ENCODE measurements around the gene MORN3. TPM values are rescaled to one million over a fixed set of nuclear protein-coding genes. Genes with fewer than 3 reads are reported as not detected.
"Not testable (repeated sequence)": the region's sequence is repeated elsewhere in the genome, so short reads cannot be mapped to it uniquely, and the experiment has no call there.

MORN3 gene
- total and polyA plus RNA-seq, 4 experiments from 2014 or later, result 6.3 to 17.3 (median 10.4) TPM

- Histone ChIP-seq H3K4me3 (ENCODE audit: low read length in 2 of 2) (peak overlapping the region; percentile 29 to 93), H3K27ac (ENCODE audit: low read depth, low read length) (peak overlapping the region; percentile 63), H3K4me1 (ENCODE audit: insufficient read depth, low read length) (peaks cover 16% of the 10 kb centered on the region), H3K36me3 (ENCODE audit: insufficient read depth, low read length) (no peaks in the 10 kb centered on the region), H3K9me3 (ENCODE audit: control insufficient read depth in 1 of 2, low read length in 2 of 2) (no peaks in the 10 kb centered on the region), H3K27me3 (ENCODE audit: insufficient read depth, low read length) (no peaks in the 10 kb centered on the region)
- H3K36me3 Mint-ChIP-seq, result peaks cover 0 to 8% of the 10 kb centered on the region in 2 donors
- peak overlapping the region; percentile 75 to 97 (median 83) for H3K4me3 Mint-ChIP-seq
- no peaks in the 10 kb centered on the region for H3K27me3 Mint-ChIP-seq
- intact Hi-C loops (cut with micrococcal nuclease), result loop anchor here (5.0 kb wide), 1 partner anchor 79 kb away; the partner anchor contains the start of gene RHOF
- H3K4me1 Mint-ChIP-seq, result peaks cover 7 to 26% (median 17%) of the 10 kb centered on the region in 4 donors
- H3K9me3 Mint-ChIP-seq, result no peaks in the 10 kb centered on the region
- DNase-seq, result no peak
- ChIA-PET CTCF (ENCODE audit: partially characterized antibody) (interaction anchor here (0.7 to 3.5 kb wide), 7 partner anchors 60 to 143 kb away, joined by 3 to 28 read pairs (median 6); partner anchors contain the start of gene RHOF), POLR2A (ENCODE audit: partially characterized antibody) (interaction anchor here (0.7 to 4.4 kb wide), 16 partner anchors 23 to 313 kb away, joined by 3 to 29 read pairs (median 6); partner anchors contain the start of genes PSMD9, RHOF, RNF34 and SETD1B)
- peak overlapping the region; percentile 37 to 80 (median 70) for H3K27ac Mint-ChIP-seq
These were observed 43.9 kb upstream of the MORN3 start for GRCh38 chr12:121713257-121713777.

GRCh38 chr12:121712461-121713256 lies 43.2 kb upstream of the MORN3 start, which contains the start of gene TMEM120B:
TSS of gene TMEM120B (plus strand) at chr12:121712752. CDS start at chr12:121712896, 144 bp downstream.
- no peaks in the 10 kb centered on the region for H3K36me3 ChIP-seq (ENCODE audit: insufficient read depth, low read length)

GRCh38 chr12:121712190-121712460 lies 42.7 kb upstream of the MORN3 start:
- CTCF ChIA-PET (ENCODE audit: partially characterized antibody), result interaction anchor here (0.6 to 3.5 kb wide), 11 partner anchors 16 to 395 kb away, joined by 3 to 28 read pairs (median 3); partner anchors contain the start of genes CFAP251 and RHOF
- intact Hi-C loops (cut with micrococcal nuclease), result loop anchor here (1.0 to 5.0 kb wide), 4 partner anchors 25 to 127 kb away; partner anchors contain the start of gene RHOF
- DNase-seq, result peak in 3 of 5 donors; percentile 37 to 52 (median 48)
- Mint-ChIP-seq H3K27me3 (no peaks in the 10 kb centered on the region), H3K9me3 (no peaks in the 10 kb centered on the region), H3K4me3 (peak overlapping the region; percentile 91 to 98 (median 96)), H3K27ac (peak overlapping the region; percentile 85 to 97 (median 95)), H3K4me1 (peaks cover 7 to 26% (median 17%) of the 10 kb centered on the region in 4 donors), H3K36me3 (peaks cover 0 to 8% of the 10 kb centered on the region in 2 donors)
- Histone ChIP-seq H3K4me1 (ENCODE audit: insufficient read depth, low read length) (peaks cover 16% of the 10 kb centered on the region), H3K27me3 (ENCODE audit: insufficient read depth, low read length) (no peaks in the 10 kb centered on the region), H3K27ac (ENCODE audit: low read depth, low read length) (peak overlapping the region; percentile 63), H3K9me3 (ENCODE audit: control insufficient read depth in 1 of 2, low read length in 2 of 2) (no peaks in the 10 kb centered on the region), H3K36me3 (ENCODE audit: insufficient read depth, low read length) (no peaks in the 10 kb centered on the region), H3K4me3 (ENCODE audit: low read length in 2 of 2) (peak overlapping the region; percentile 57 to 93)
- POLR2A ChIA-PET (ENCODE audit: partially characterized antibody), result interaction anchor here (0.7 to 4.4 kb wide), 25 partner anchors 9 to 1130 kb away, joined by 3 to 29 read pairs (median 4); partner anchors contain the start of genes ORAI1, POP5, RHOF and RNF34

More at GRCh38 chr12:121712461-121713256, 43.2 kb upstream of the MORN3 start, which contains the start of gene TMEM120B:
- ChIA-PET POLR2A (ENCODE audit: partially characterized antibody) (interaction anchor here (0.7 to 4.4 kb wide), 26 partner anchors 8 to 1131 kb away, joined by 3 to 29 read pairs (median 4); partner anchors contain the start of genes ORAI1, POP5, PSMD9 and RHOF), CTCF (ENCODE audit: partially characterized antibody) (interaction anchor here (0.6 to 3.5 kb wide), 15 partner anchors 16 to 394 kb away, joined by 3 to 28 read pairs (median 4); partner anchors contain the start of genes CFAP251 and RHOF)
- H3K9me3 ChIP-seq (ENCODE audit: control insufficient read depth in 1 of 2, low read length in 2 of 2), result no peaks in the 10 kb centered on the region
- peaks cover 0 to 8% of the 10 kb centered on the region in 2 donors for H3K36me3 Mint-ChIP-seq
- peak within 1 kb of the TSS; percentile 85 to 97 (median 95) for H3K27ac Mint-ChIP-seq
- peak within 1 kb of the TSS; percentile 63 for H3K27ac ChIP-seq (ENCODE audit: low read depth, low read length)
- no peaks in the 10 kb centered on the region for H3K9me3 Mint-ChIP-seq
- peaks cover 16% of the 10 kb centered on the region for H3K4me1 ChIP-seq (ENCODE audit: insufficient read depth, low read length)
- peaks cover 7 to 26% (median 17%) of the 10 kb centered on the region in 4 donors for H3K4me1 Mint-ChIP-seq
- peak; percentile 78 to 89 (median 84) for DNase-seq
- no peaks in the 10 kb centered on the region for H3K27me3 Mint-ChIP-seq
- H3K4me3 ChIP-seq (ENCODE audit: low read length in 2 of 2), result peak within 1 kb of the TSS; percentile 57 to 93
- intact Hi-C loops (cut with micrococcal nuclease), result loop anchor here (1.0 to 5.0 kb wide), 4 partner anchors 25 to 127 kb away; partner anchors contain the start of gene RHOF
- no peaks in the 10 kb centered on the region for H3K27me3 ChIP-seq (ENCODE audit: insufficient read depth, low read length)
- H3K4me3 Mint-ChIP-seq, result peak within 1 kb of the TSS; percentile 91 to 98 (median 96)

- H3K9me3 ChIP-seq (ENCODE audit: control insufficient read depth in 1 of 2, low read length in 2 of 2), result no peaks in the 10 kb centered on the region
- Mint-ChIP-seq H3K27me3 (no peaks in the 10 kb centered on the region), H3K4me1 (peaks cover 7 to 26% (median 17%) of the 10 kb centered on the region in 4 donors), H3K36me3 (peaks cover 0 to 8% of the 10 kb centered on the region in 2 donors), H3K27ac (peak overlapping the region; percentile 85 to 97 (median 95)), H3K9me3 (no peaks in the 10 kb centered on the region), H3K4me3 (peak overlapping the region; percentile 91 to 98 (median 96))
- H3K27ac ChIP-seq (ENCODE audit: low read depth, low read length), result peak overlapping the region; percentile 63
- peak overlapping the region; percentile 57 to 93 for H3K4me3 ChIP-seq (ENCODE audit: low read length in 2 of 2)
- ChIA-PET POLR2A (ENCODE audit: partially characterized antibody) (interaction anchor here (0.7 to 4.4 kb wide), 20 partner anchors 8 to 1130 kb away, joined by 3 to 29 read pairs (median 5); partner anchors contain the start of genes ORAI1, POP5, RHOF and SETD1B), CTCF (ENCODE audit: partially characterized antibody) (interaction anchor here (0.6 to 3.5 kb wide), 11 partner anchors 15 to 395 kb away, joined by 3 to 28 read pairs (median 3); partner anchors contain the start of genes CFAP251 and RHOF)
- no peaks in the 10 kb centered on the region for H3K36me3 ChIP-seq (ENCODE audit: insufficient read depth, low read length)
- intact Hi-C loops (cut with micrococcal nuclease), result loop anchor here (1.0 to 5.0 kb wide), 4 partner anchors 24 to 128 kb away; partner anchors contain the start of gene RHOF
- H3K27me3 ChIP-seq (ENCODE audit: insufficient read depth, low read length), result no peaks in the 10 kb centered on the region
- DNase-seq, result peak; percentile 21 to 60 (median 34)
- H3K4me1 ChIP-seq (ENCODE audit: insufficient read depth, low read length), result peaks cover 16% of the 10 kb centered on the region
These were observed 42.1 kb upstream of the MORN3 start for GRCh38 chr12:121711361-121712189.

GRCh38 chr12:121709478-121709961 lies 40.1 kb upstream of the MORN3 start:
- no peak for DNase-seq
- no peak overlapping the region for H3K4me3 Mint-ChIP-seq
- ChIA-PET POLR2A (ENCODE audit: partially characterized antibody) (interaction anchor here (1.6 to 4.4 kb wide), 2 partner anchors 80 to 84 kb away, joined by 4 to 29 read pairs; partner anchors contain the start of gene RHOF), CTCF (ENCODE audit: partially characterized antibody) (interaction anchor here (1.1 to 3.5 kb wide), 2 partner anchors 64 to 103 kb away, joined by 3 to 16 read pairs; no protein-coding TSS in a partner anchor)
- H3K27me3 ChIP-seq (ENCODE audit: insufficient read depth, low read length), result no peaks in the 10 kb centered on the region
- intact Hi-C loops (cut with micrococcal nuclease), result no loop called here
- H3K36me3 ChIP-seq (ENCODE audit: insufficient read depth, low read length), result no peaks in the 10 kb centered on the region
- H3K4me1 ChIP-seq (ENCODE audit: insufficient read depth, low read length), result peaks cover 16% of the 10 kb centered on the region
- H3K36me3 Mint-ChIP-seq, result peaks cover 0 to 8% of the 10 kb centered on the region in 2 donors
- peaks cover 7 to 22% (median 16%) of the 10 kb centered on the region in 4 donors for H3K4me1 Mint-ChIP-seq
- H3K4me3 ChIP-seq (ENCODE audit: low read length in 2 of 2), result no peak overlapping the region
- no peak overlapping the region for H3K27ac Mint-ChIP-seq
- H3K9me3 ChIP-seq (ENCODE audit: control insufficient read depth in 1 of 2, low read length in 2 of 2), result no peaks in the 10 kb centered on the region
- peaks cover 0 to 2% of the 10 kb centered on the region in 2 donors for H3K27me3 Mint-ChIP-seq
- peaks cover 0 to 4% (median 2%) of the 10 kb centered on the region in 8 donors for H3K9me3 Mint-ChIP-seq
- no peak overlapping the region for H3K27ac ChIP-seq (ENCODE audit: low read depth, low read length)

GRCh38 chr12:121709064-121709424 lies 39.6 kb upstream of the MORN3 start:
- H3K4me1 ChIP-seq (ENCODE audit: insufficient read depth, low read length), result peaks cover 16% of the 10 kb centered on the region
- H3K27me3 Mint-ChIP-seq; DNase-seq; H3K9me3 Mint-ChIP-seq; CTCF ChIA-PET (ENCODE audit: partially characterized antibody); H3K36me3 ChIP-seq (ENCODE audit: insufficient read depth, low read length); H3K27me3 ChIP-seq (ENCODE audit: insufficient read depth, low read length); POLR2A ChIA-PET (ENCODE audit: partially characterized antibody); H3K9me3 ChIP-seq (ENCODE audit: control insufficient read depth in 1 of 2, low read length in 2 of 2); H3K27ac ChIP-seq (ENCODE audit: low read depth, low read length); H3K4me3 ChIP-seq (ENCODE audit: low read length in 2 of 2); intact Hi-C loops (cut with micrococcal nuclease); H3K27ac Mint-ChIP-seq; H3K36me3 Mint-ChIP-seq: not testable (repeated sequence)
- H3K4me3 Mint-ChIP-seq, result peak overlapping the region in 2 of 8 donors; percentile 50 to 61
- H3K4me1 Mint-ChIP-seq, result peaks cover 7 to 21% (median 16%) of the 10 kb centered on the region in 4 donors

All from CD4-positive, alpha-beta memory T cell (primary cell).